Hematopoietic multipotent progenitor cell treated with erythropoietin and hydrocortisone succinate and interleukin-3 and kit ligand, for 15 days (in vitro differentiated cells): ENCODE results near the gene DLL4.

Source experiments
- DNase-seq: peaks from one replicate; pipeline ENCODE4 v3.0.0-alpha.2; 2015; ENCODE audit warnings: low spot score

The DLL4 gene

GRCh38 chr15:40928821-40929659 lies at the start of gene DLL4:
Gene DLL4, plus strand, starts transcription at chr15:40929340. Its CDS starts 329 bp downstream, at chr15:40929669.
- no peak for DNase-seq

- peak; percentile 21 for DNase-seq
Measured at GRCh38 chr15:40879609-40880008, 49.5 kb upstream of the DLL4 start.

- DNase-seq, result no peak
Measured at GRCh38 chr15:40881351-40881750, 47.8 kb upstream of the DLL4 start.

- no peak for DNase-seq
Measured at GRCh38 chr15:40886586-40886985, 42.6 kb upstream of the DLL4 start.

GRCh38 chr15:40889112-40889511 lies 40.0 kb upstream of the DLL4 start:
- no peak for DNase-seq

- no peak for DNase-seq
Measured at GRCh38 chr15:40891138-40891537, 38.0 kb upstream of the DLL4 start.

- peak; percentile 34 for DNase-seq
Measured at GRCh38 chr15:40891810-40892446, 37.2 kb upstream of the DLL4 start.

- no peak for DNase-seq
Measured at GRCh38 chr15:40892447-40893012, 36.6 kb upstream of the DLL4 start.

GRCh38 chr15:40893019-40893670 lies 36.0 kb upstream of the DLL4 start:
- DNase-seq, result no peak

GRCh38 chr15:40893733-40894680 lies 35.1 kb upstream of the DLL4 start, which contains the start of gene VPS18:
Gene VPS18, plus strand, starts transcription at chr15:40894450. Its CDS starts 319 bp downstream, at chr15:40894769.
- DNase-seq, result peak; percentile 97

GRCh38 chr15:40894681-40895448 lies 34.3 kb upstream of the DLL4 start:
- DNase-seq, result peak; percentile 49

- DNase-seq, result no peak
Measured at GRCh38 chr15:40899536-40900207, 29.5 kb upstream of the DLL4 start.

- no peak for DNase-seq
Measured at GRCh38 chr15:40900256-40901052, 28.7 kb upstream of the DLL4 start.

- no peak for DNase-seq
Measured at GRCh38 chr15:40901053-40901443, 28.1 kb upstream of the DLL4 start.

- no peak for DNase-seq
Measured at GRCh38 chr15:40902605-40903561, 26.3 kb upstream of the DLL4 start.

GRCh38 chr15:40904552-40905201 lies 24.5 kb upstream of the DLL4 start:
- no peak for DNase-seq
